ENCODE data around the gene CCNB1IP1. TPM values are rescaled to one million over a fixed set of nuclear protein-coding genes. Genes with fewer than 3 reads are reported as not detected.
"Not testable (repeated sequence)": the region's sequence is repeated elsewhere in the genome, so short reads cannot be mapped to it uniquely, and the experiment has no call there.

The CCNB1IP1 gene
- total RNA-seq, 2 donors from 2014 or later, result 25.4 to 66.3 TPM

DNA sequence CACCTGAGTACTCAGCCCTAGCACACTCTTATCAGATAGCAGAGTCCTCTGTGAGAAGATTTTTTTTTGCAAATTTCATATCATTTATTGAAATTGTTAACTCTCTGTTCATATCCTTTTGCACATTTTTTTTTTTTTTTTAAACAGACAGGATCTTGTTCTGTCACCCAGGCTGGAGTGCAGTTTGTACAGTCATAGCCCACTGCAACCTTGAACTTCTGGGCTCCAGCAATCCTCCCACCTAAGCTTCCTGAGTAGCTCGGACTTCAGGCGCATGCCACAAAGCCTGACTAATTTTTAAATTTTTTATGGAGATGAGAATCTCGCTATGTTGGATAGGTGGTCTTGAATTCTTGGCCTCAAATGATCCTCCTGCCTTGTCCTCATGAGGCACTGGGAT is 14.7 kb upstream of the CCNB1IP1 start:
- Mint-ChIP-seq H3K4me1 (ENCODE audit: low read depth in 2 of 2) (peaks cover 6 to 12% of the 10 kb centered on the region in 2 donors), H3K27me3 (no peaks in the 10 kb centered on the region), H3K36me3 (peaks cover 5% of the 10 kb centered on the region), H3K27ac (no peak overlapping the region), H3K4me3 (no peak overlapping the region), H3K9me3 (no peaks in the 10 kb centered on the region)
- ATAC-seq, result no peak
- no peak for DNase-seq (ENCODE audit: low spot score)

DNA sequence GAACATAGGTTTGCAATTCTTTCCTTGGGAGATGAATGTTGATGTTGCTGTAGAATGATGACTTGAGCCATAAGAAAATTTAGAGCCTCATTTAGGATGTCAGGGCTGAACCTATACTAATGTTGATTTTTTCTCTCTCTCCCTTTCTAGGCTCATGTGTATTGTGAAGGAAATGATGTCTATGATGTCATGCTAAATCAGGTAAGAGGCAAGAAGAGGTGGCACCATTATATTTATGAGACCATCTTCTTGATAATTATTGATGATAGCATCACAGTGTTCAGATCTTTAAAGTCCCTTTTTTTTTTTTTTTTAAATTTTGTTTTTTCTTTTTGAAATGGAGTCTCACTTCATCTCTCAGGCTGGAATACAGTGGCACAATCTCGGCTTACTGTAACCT is 13.6 kb upstream of the CCNB1IP1 start:
- Mint-ChIP-seq H3K36me3 (peaks cover 5% of the 10 kb centered on the region), H3K27ac (no peak overlapping the region), H3K4me3 (no peak overlapping the region), H3K4me1 (ENCODE audit: low read depth in 2 of 2) (peaks cover 6 to 12% of the 10 kb centered on the region in 2 donors), H3K27me3 (no peaks in the 10 kb centered on the region), H3K9me3 (no peaks in the 10 kb centered on the region)
- DNase-seq (ENCODE audit: low spot score) (no peak), ATAC-seq (no peak)

DNA sequence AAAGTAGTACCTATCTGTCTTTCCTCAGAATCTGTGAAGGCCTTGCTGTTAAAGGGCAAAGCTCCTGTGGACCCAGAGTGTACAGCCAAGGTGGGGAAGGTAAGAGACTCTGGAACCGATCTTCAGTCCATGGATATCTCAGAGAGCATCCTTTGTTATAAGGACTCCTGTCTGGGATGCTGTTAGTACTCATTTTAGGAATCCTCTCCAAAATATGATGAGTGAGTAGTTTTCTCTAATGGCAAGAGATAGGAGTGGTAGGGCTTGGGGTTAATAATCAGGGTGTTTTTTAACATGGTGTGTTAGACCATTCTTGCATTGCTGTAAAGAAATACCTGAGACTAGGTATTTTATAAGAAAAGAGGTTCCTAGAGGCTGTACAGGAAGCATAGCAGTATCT is 12.3 kb upstream of the CCNB1IP1 start:
- Mint-ChIP-seq H3K4me1 (ENCODE audit: low read depth in 2 of 2) (peaks cover 6 to 12% of the 10 kb centered on the region in 2 donors), H3K27ac (peak overlapping the region; percentile 7 to 23), H3K36me3 (peaks cover 5% of the 10 kb centered on the region), H3K27me3 (no peaks in the 10 kb centered on the region), H3K4me3 (no peak overlapping the region), H3K9me3 (no peaks in the 10 kb centered on the region)
- no peak for ATAC-seq
- DNase-seq (ENCODE audit: low spot score), result no peak

DNA sequence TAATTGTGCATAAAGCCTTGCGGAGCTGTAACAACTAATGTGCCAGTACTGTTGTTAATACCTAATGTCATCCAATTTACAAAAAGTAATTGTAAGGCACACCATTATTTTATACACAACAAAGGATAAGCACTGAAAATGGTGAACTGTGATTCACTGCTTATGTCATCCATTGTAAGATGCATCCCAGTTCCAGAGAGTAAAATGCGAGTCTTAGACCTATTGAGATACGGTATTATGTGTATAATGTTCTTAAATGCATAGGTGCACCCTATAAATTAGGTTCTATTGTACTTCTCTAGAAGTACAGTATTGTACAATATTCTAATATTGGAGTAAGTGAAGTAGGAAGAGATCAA is 10.8 kb upstream of the CCNB1IP1 start:
- no peak for ATAC-seq
- Mint-ChIP-seq H3K27ac (peak overlapping the region; percentile 81 to 93), H3K4me3 (peak overlapping the region; percentile 86), H3K36me3 (peaks cover 5% of the 10 kb centered on the region), H3K27me3 (no peaks in the 10 kb centered on the region), H3K4me1 (ENCODE audit: low read depth in 2 of 2) (peaks cover 6 to 12% of the 10 kb centered on the region in 2 donors), H3K9me3 (no peaks in the 10 kb centered on the region)
- DNase-seq (ENCODE audit: low spot score), result no peak

DNA sequence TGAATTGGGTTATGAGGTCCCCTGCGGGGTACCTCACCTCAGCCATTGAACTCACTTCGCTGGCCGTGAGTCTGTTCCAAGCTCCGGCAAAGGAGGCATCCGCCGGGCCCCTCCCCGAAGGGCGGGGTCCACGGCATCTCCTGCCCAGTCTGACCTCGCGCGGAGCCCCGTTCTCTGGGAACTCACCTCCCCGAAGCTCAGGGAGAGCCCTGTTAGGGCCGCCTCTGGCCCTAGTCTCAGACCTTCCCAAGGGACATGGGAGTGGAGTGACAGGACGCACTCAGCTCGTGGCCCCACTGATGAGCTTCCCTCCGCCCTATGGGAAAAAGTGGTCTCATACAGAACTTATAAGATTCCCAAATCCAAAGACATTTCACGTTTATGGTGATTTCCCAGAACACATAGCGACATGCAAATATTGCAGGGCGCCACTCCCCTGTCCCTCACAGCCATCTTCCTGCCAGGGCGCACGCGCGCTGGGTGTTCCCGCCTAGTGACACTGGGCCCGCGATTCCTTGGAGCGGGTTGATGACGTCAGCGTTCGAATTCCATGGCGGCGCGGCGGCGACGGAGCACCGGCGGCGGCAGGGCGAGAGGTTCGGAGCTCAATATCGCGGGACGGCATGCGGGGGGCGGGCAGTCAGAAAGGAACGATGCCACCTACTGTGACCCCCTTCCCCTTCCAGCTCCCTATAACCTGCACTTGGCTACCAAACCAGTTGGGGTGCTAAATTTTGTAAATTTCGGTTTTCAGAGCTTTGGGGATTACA is 10.2 kb upstream of the CCNB1IP1 start, which contains the start of gene PARP2:
PARP2 (plus strand) TSS at position 544 of the 770 bp plus-strand sequence; CDS start at position 551, 7 bp downstream.
- H3K27ac Mint-ChIP-seq, result peak within 1 kb of the TSS; percentile 81 to 93
- ATAC-seq, result peak; percentile 95 to 96
- H3K36me3 Mint-ChIP-seq, result peaks cover 5% of the 10 kb centered on the region
- peaks cover 6 to 12% of the 10 kb centered on the region in 2 donors for H3K4me1 Mint-ChIP-seq (ENCODE audit: low read depth in 2 of 2)
- no peaks in the 10 kb centered on the region for H3K9me3 Mint-ChIP-seq
- DNase-seq (ENCODE audit: low spot score), result peak; percentile 96
- peak within 1 kb of the TSS; percentile 86 for H3K4me3 Mint-ChIP-seq
- no peaks in the 10 kb centered on the region for H3K27me3 Mint-ChIP-seq

DNA sequence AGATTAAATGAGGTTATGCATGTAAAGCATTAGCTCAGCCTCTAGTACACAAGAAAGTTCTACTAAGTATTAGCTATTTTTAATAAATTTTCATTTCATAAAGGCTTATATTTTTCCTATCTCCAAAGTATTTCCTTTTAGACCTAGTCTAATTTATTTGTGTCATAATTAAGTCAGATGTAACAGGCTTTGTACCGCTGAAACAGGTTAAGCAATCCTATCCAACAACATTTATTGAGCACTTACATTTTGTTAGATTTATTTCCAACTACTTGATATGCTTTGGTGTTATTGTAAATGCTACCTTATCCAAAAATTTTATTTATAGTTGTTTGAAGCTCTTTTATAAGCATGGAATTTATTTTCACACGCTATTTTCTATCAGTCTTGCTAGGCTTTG is 8.6 kb upstream of the CCNB1IP1 start:
- Mint-ChIP-seq H3K9me3 (no peaks in the 10 kb centered on the region), H3K4me3 (peak overlapping the region; percentile 86)
- ATAC-seq, result no peak

DNA sequence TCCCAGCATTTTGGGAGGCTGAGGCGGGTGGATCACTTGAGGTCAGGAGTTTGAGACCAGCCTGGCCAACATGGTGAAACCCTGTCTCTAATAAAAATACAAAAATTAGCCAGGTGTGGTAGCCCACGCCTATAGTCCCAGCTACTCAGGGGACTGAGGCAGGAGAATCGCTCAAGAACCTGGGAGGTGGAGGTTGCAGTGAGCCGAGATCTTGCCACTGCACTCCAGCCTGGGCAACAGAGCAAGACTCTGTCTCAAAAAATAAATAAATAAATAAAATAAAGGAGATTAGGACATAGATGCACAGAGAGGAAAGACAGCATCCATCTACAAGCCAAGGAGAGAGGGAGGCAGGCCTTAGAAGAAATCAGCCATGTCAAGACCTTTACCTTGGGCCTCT is 8.0 kb upstream of the CCNB1IP1 start:
- not testable (repeated sequence) for ATAC-seq; H3K9me3 Mint-ChIP-seq; H3K36me3 Mint-ChIP-seq; DNase-seq (ENCODE audit: low spot score); H3K27ac Mint-ChIP-seq; H3K4me3 Mint-ChIP-seq; H3K27me3 Mint-ChIP-seq
- peaks cover 6 to 12% of the 10 kb centered on the region in 2 donors for H3K4me1 Mint-ChIP-seq (ENCODE audit: low read depth in 2 of 2)

More for the DNA sequence above, 8.6 kb upstream of the CCNB1IP1 start:
- DNase-seq (ENCODE audit: low spot score), result no peak
- H3K27ac Mint-ChIP-seq, result no peak overlapping the region
- H3K36me3 Mint-ChIP-seq, result peaks cover 5% of the 10 kb centered on the region
- peaks cover 0 to 3% of the 10 kb centered on the region in 2 donors for H3K27me3 Mint-ChIP-seq
- peaks cover 6 to 12% of the 10 kb centered on the region in 2 donors for H3K4me1 Mint-ChIP-seq (ENCODE audit: low read depth in 2 of 2)

DNA sequence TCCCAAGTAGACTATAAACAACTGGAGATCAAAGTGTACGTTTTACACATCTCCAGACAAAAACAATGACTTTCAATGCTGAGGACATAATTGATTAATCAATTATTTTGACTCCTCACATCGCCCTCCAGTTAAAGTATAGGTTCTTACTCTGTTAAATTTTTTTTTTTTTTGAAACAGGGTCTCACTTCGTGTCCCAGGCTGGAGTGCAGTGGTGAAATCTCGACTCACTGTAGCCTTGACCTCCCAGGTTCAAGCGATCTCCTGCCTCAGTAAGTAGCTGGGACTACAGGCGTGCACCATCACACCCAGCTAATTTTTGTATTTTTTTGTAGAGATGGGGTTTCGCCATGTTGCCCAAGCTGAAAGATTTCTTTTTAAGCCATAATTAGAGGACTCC is 938 bp upstream of the CCNB1IP1 start:
- H3K27ac Mint-ChIP-seq, result no peak overlapping the region
- peaks cover 15 to 34% of the 10 kb centered on the region in 2 donors for H3K4me1 Mint-ChIP-seq (ENCODE audit: low read depth in 2 of 2)
- peaks cover 0 to 3% of the 10 kb centered on the region in 2 donors for H3K27me3 Mint-ChIP-seq
- no peak for DNase-seq (ENCODE audit: low spot score)
- H3K36me3 Mint-ChIP-seq, result peaks cover 5% of the 10 kb centered on the region
- no peak for ATAC-seq
- no peaks in the 10 kb centered on the region for H3K9me3 Mint-ChIP-seq
- H3K4me3 Mint-ChIP-seq, result no peak overlapping the region

DNA sequence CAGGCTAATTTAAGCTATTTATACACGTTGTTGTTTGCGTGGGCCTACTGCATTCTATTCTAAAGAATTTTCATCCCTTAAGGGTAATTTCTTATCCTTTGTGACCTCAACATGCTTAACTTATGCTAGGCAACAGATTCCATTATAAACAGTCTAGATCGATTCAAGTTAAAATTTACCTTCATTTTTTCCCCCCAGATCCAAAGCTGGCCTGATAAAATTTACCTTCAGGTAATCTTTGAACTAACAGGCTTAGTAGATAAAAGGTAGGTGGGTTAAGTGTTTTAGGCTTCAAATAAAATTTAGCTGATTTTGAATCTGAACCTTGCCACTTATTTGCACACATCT is 389 bp upstream of the CCNB1IP1 start:
- Mint-ChIP-seq H3K9me3 (no peaks in the 10 kb centered on the region), H3K27ac (peak overlapping the region; percentile 80 to 91), H3K36me3 (peaks cover 5% of the 10 kb centered on the region), H3K4me1 (ENCODE audit: low read depth in 2 of 2) (peaks cover 15 to 34% of the 10 kb centered on the region in 2 donors), H3K4me3 (peak overlapping the region; percentile 96), H3K27me3 (peaks cover 0 to 3% of the 10 kb centered on the region in 2 donors)
- no peak for ATAC-seq
- DNase-seq (ENCODE audit: low spot score), result no peak

DNA sequence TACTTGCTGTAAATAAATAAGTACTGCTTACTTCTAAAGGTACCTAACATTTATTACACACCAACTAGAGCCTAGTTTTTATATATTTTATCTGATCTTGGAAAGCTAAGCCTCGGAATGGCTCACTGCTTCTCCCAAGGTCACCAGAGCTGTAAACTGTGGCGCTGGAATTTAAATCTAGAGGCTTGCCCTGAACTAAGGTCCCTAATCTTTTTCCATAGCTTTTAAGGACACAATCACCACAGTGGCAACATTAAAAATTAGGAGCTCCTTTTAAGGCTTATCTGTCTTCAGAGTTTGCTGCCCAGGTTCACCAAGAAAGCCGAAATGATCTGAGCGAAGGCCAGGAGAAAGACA is 670 bp downstream of the CCNB1IP1 start:
- Mint-ChIP-seq H3K4me1 (ENCODE audit: low read depth in 2 of 2) (peaks cover 19 to 38% of the 10 kb centered on the region in 2 donors), H3K27me3 (no peaks in the 10 kb centered on the region), H3K27ac (peak overlapping the region; percentile 80 to 91), H3K36me3 (peaks cover 5% of the 10 kb centered on the region), H3K4me3 (peak overlapping the region; percentile 96), H3K9me3 (no peaks in the 10 kb centered on the region)
- DNase-seq (ENCODE audit: low spot score), result no peak
- ATAC-seq, result no peak

DNA sequence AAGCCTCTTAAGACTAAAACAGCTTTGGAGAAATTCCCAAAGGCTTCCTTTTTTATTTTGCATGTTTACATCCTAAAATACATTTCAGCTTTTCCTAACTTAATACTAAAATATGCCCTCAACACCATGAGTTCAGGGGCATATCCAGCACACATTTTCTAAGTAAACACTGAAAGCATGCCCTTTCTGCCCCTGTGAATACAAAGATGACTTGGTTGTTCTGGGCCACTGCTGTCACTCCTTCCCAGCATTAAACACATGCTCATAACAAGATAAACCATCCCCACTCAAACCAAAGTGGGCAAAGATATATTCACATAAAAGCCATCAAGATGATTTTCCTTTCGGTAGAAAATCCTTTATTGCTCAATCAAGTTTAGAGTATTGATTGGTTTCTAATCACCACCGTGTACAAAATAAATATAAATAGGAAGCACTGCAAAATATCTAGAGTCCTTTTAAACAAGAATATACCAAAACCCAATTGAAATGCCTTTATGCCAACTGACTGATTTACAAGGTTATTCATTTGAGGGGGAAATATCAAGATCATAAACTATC is 1.9 kb downstream of the CCNB1IP1 start:
- ATAC-seq (no peak), DNase-seq (ENCODE audit: low spot score) (no peak)
- Mint-ChIP-seq H3K4me3 (peak overlapping the region; percentile 96), H3K4me1 (ENCODE audit: low read depth in 2 of 2) (peaks cover 21 to 44% of the 10 kb centered on the region in 2 donors), H3K27ac (peak overlapping the region in 1 of 2 donors; percentile 80), H3K27me3 (no peaks in the 10 kb centered on the region), H3K36me3 (peaks cover 5% of the 10 kb centered on the region), H3K9me3 (no peaks in the 10 kb centered on the region)

DNA sequence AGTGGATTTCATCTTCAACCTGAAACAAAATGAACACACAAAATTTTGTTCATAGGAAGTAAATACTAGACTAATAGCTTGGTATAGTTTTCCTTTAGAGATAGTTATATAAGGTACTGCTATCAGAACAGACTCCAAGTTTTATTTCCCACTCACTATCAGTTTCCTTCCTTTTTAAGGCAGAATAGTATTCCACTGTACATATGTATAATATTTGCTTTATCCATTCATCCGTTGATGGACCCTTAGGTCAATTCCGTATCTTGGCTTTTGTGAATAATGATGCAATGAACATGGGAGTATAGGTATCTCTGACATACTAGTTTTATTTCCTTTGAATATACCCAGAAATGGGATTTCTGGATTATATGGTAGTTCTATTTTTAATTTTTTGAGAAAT is 3.7 kb downstream of the CCNB1IP1 start:
- ATAC-seq (no peak), DNase-seq (ENCODE audit: low spot score) (no peak)
- no peak overlapping the region for H3K4me3 Mint-ChIP-seq
- H3K9me3 Mint-ChIP-seq, result no peaks in the 10 kb centered on the region
- H3K27ac Mint-ChIP-seq, result no peak overlapping the region
- no peaks in the 10 kb centered on the region for H3K27me3 Mint-ChIP-seq
- H3K4me1 Mint-ChIP-seq (ENCODE audit: low read depth in 2 of 2), result peaks cover 21 to 44% of the 10 kb centered on the region in 2 donors
- H3K36me3 Mint-ChIP-seq, result peaks cover 8% of the 10 kb centered on the region

DNA sequence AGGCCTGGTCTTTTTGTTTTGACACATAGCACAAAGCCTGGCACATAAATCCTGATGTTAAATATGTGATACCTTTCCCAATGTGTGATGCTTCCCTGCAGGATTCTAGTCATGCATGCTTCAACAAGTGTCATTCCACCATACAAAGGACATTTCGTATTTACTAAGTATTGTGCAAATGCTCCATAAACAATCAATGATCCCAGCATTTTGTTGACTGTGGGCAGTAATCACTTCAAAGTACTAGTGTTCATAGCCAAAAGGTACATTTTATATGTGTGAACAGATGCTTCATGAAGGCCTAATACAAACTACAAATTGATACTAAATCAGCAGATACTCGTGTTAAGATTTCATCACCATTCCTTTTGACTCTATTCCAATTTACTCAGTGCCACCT is 4.4 kb downstream of the CCNB1IP1 start:
- peaks cover 10% of the 10 kb centered on the region for H3K36me3 Mint-ChIP-seq
- no peaks in the 10 kb centered on the region for H3K9me3 Mint-ChIP-seq
- no peaks in the 10 kb centered on the region for H3K27me3 Mint-ChIP-seq
- no peak for DNase-seq (ENCODE audit: low spot score)
- H3K4me3 Mint-ChIP-seq, result no peak overlapping the region
- no peak for ATAC-seq
- no peak overlapping the region for H3K27ac Mint-ChIP-seq
- H3K4me1 Mint-ChIP-seq (ENCODE audit: low read depth in 2 of 2), result peaks cover 21 to 44% of the 10 kb centered on the region in 2 donors

DNA sequence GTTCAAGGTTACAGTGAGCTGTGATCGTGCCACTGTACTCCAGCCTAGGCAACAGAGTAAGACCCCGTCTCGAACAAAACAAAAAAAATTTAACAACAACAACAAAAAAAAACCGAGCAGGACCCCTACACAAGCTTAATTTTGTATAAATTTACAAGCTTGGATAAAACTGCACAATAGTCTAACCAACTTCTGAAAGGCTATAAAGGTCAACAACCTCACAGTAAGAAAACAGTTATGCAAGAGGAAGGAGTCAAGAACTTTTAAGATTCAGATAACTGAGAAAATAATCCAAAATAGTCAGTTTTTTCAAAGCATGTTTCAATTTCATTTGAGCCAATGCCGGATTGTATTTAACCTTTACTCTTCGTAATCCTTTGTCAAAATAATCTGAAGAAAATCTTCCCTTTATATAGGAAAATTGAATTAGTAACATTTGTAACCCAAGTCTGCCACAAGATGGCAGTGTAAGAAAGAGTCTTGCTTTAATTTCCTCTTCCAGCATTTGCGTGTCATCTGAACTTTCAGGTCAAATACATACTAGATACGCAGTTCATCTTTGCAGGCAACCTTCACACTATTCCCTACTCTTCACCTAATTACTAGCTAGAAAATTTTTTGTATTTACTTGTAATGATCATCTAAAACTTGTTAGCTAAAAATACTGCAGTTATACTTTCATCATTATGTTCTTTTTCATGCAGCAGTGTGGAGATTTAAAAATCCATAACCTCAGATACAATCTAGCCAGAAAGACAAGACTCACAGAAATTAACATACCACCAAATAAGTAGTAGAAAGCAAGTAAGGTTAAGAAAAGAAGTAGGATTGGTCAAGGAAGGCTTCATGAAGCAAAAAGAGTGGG is 5.8 kb downstream of the CCNB1IP1 start:
- Mint-ChIP-seq H3K36me3 (peaks cover 10% of the 10 kb centered on the region), H3K4me1 (ENCODE audit: low read depth in 2 of 2) (peaks cover 11 to 32% of the 10 kb centered on the region in 2 donors), H3K4me3 (no peak overlapping the region), H3K27ac (peak overlapping the region; percentile 16 to 26), H3K27me3 (no peaks in the 10 kb centered on the region), H3K9me3 (no peaks in the 10 kb centered on the region)
- ATAC-seq (no peak), DNase-seq (ENCODE audit: low spot score) (no peak)
